Measurements from ENCODE around the gene SLC6A11.

The SLC6A11 gene

DNA sequence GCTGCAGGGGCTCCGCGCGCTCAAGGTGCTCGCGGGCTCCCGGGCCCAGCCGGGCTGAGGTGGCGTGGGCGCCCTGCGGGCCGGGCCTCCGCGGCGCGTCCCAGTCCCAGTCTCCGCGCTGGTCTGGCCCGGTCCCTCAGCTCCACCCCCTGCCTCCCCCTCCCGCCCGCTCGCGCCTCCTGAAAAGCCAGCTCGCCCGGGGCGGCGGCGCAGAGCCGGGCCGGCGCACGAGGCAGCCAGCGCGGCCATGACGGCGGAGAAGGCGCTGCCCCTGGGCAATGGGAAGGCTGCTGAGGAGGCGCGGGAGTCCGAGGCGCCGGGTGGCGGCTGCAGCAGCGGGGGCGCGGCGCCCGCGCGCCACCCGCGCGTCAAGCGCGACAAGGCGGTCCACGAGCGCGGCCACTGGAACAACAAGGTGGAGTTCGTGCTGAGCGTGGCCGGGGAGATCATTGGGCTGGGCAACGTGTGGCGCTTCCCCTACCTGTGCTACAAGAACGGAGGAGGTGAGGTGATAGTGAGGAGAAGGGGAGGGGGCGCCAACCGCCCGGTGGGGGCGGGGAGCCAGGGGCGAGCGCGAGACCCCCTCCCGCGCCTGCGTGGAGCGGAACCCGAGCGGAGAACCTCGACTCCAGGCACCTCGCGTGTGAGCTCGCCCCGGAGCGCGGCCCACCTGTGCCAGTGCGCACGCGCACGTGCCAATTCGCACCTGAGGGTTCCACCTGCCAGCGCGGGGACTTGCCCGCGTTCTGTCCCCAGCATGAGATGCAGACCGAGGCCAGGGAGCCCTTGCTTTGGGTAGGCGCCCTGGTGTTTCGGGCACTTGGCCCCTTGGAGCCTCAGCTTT is at the start of gene SLC6A11:
Gene SLC6A11 (plus strand): TSS at position 210 of the 844 bp plus-strand sequence. CDS start 38 bp downstream, at position 248.
- DNase-seq: no peak

DNA sequence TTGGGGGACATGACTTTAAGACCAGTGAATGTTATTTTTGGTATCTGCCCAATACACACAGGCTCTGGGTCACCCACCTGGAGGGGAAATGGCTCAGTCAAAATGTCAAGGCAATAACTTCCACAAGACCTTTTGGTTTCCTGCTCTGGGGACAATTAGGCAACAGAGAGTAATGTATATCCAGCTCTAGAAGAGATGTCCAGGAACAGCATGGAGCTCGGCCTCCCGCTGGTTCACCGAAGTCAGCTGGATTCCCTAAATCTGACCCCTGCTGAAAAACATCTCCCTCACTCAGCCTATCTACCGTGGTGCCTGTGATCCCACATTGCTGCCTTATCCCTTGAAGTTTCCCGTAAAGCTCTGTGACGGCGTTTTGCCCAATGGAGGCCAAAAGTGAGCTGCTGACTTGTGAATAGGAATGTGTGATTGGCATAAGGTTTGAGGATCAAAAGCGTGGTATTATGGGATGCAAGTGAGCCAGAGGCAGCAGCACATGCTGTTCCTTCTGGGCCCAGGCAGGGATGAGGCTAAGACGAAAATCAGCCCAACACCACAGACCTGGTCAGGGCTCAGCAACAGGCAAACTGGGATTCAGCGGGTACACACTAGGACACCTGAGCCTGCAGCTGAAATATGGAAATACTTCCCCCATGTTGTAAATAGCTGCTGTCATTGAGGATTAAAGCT is 47.2 kb upstream of the SLC6A11 start:
- DNase-seq: no peak

DNA sequence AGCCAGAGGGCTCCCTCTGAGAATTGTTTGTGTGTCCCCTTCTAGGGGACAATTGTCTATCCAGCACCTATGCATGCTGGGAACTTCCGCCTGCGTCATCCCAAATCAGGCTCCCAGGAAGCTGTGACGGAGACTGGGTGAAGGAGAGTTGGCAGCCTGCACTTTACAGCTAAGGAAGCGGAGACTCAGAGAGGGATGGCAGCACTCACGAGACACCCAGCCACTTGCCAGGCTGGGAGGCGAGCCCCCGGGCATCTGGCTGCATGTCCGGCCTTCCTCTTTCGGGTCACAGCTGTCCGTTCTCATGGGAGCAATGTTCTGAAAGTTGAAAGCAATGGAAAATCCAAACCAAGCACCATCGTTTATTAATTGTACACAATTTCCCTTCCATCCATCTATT is 45.5 kb upstream of the SLC6A11 start:
- DNase-seq: no peak

DNA sequence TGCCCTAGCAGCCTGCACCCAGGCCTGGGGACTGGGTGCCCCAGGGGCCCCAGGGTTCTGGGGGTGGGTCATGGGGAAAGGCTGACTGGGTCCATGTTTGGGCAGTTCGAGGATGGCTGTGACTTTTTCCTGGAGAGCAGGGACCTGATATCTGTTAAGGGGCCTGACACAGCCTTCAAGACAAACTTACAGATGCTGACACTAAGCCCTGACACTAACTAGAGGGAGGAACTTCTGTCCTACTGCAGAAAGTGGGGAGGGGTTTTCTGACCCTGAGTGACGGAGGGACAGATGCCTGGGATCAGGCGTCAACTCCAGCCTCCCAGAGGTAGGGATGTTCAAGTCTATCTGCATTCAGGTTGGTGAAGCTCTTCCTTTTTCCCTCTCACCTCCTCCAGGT is 45.0 kb upstream of the SLC6A11 start:
- no peak for DNase-seq

DNA sequence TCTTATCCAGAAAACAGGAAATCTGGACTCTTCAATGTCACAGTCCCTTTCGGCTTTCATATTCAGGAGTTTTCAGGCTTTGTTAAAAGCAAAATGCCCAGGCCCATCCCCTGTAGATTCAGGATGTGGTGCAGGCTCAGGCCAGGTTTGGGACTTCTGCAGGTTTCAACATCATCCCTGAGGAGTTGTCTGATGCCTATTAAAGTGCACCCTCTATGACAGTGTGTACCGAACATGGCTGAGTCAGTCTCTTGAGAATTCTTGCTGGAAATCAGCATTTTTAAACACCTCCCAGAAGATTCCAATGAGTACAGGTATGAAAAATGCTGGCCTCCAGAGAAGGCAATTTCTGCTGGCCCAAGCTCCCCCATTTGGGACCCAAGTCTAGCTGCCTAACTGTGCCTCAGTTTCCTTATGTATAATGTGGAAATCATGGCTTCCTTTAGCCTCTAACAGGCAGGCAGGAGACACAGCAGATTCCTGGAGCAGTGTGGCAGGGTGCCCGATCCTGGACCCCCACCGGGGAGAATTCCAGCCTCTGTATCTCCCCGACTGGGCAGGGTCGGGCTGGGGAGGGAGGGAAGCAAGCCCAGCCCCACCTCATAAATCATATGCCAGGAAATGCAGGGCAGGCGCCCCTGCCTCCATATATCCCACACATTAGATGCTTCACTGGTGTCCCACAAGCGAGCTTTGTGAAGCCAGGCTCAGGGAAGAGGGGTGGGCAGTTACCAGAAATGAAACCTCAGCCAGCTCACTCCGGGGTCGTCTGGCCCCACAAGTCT is 44.4 kb upstream of the SLC6A11 start:
- DNase-seq: no peak

DNA sequence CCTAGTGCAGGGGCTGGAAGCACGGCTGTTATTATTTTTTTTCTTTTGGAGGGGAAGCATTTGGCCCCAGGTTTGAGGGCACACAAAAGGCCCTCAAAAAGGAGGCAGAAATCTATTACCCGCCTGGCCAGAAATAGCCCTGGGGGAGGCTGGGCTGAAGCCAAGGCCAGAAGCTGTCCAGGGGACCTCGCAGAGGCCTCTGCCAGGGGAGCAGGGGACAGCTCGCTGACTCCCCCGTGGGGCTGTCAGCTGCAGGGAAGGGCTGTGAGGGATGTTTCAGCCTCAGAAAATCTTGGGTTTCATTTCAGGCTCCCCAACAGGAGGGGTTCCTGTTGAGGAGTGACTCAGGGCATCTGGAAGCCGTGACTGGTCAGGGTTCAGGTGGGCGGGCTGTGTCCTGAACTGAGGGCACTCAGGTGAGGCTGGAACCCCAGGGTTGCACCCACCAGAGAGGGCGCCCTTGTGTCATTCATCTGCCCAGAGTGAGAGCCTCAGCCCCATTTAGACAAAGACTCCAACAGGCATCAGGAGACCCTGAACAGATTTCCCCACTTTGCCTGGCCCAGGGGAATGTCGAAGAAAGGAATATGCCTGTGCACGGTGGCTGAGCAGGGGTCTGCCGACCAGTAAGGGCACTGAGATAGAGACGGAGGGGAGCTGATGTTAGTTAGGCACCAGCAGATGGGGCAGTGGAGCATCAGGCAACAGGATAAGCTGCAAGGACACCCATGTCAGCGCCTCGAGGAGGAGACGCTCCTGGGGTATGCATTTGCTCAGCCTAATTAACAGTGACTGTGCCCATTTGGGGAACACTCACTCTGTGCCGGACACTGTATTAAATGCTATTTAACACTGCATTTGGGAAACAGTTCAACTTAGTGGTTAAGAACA is 43.5 kb upstream of the SLC6A11 start:
- DNase-seq: peak in 1 of 2 experiments; percentile 7

DNA sequence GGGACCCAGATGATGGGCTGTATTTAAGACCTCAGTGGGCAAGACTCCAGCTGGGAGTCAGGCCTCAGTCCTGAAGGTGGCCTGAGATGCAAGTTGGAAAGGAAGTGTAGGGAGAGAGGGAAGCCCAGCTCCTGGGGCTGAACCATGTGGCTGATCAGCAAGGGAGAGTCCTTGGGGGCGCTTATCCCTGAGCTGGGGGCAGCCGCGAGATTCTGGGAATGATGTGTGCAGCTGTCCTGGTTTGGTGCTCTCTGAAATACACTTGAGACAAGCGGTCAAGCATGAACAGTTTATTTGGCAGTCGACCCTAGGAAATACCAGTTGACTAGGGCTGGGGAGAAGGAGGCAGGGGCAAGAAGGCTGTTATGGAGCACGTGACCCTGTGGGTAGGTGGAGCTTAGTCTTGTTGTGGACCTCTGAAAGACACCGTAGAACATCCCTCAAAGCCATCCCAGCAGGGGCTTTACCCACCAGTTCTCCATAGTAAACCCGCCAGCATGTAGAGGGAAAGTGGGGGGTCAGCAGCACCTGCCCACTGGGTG is 41.8 kb upstream of the SLC6A11 start:
- DNase-seq: no peak

DNA sequence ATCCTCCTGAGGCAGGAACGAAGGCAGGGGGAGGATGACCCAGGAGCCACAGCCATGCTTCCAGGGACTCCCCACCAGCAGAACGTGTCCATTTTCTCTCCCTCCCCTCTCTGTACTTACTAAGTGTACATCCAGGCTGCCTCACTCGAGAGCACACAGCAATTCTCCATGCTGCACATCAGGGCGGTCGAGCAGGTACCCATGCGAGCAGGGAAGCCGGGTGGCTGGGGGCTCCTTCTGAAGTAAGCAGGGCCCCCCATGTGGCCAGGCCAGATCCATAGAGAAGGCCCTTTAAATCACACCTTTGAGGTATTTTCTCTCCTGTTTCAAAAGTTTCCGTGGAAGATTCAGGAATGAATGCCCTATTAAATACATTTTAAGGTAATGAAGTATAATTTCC is 41.2 kb upstream of the SLC6A11 start:
- no peak for DNase-seq

DNA sequence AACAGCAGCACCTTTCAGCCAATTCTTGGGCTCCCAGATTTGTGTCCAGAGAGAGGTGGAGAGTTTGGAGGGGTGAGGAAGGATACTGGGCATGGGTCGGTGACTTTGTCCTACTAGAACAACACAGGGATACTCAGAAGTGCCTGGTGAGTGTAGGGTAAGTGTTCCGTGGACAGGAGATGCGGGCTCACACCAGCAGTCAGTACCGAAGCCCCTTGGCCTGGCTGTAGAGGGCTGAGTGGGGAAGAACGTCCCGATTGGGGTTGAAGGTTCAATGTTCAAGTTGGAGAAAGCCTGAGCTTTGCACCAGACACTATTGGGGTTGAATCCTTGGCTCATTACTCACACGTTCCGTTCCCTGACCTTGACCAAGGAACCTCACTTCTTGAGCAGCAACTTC is 40.8 kb upstream of the SLC6A11 start:
- no peak for DNase-seq

DNA sequence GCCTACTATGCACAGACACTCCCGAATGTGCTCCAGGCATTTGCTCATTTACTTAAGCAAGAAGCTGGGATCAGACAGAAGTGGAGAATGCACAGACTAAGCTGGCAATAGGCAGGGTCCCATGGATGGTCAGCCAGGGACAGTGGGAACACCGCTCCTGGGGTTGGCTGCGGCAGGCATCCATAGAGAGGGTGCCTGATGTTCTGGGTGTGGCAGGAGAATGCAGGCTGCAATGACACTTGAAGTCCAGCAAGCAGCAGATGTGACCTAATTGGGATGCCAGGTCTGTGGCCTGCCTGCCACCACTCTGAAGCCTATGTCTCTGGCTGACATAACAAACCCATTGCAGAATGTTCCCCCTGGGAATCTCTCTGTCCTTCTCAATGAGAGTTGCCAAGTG is 40.2 kb upstream of the SLC6A11 start:
- DNase-seq: no peak

DNA sequence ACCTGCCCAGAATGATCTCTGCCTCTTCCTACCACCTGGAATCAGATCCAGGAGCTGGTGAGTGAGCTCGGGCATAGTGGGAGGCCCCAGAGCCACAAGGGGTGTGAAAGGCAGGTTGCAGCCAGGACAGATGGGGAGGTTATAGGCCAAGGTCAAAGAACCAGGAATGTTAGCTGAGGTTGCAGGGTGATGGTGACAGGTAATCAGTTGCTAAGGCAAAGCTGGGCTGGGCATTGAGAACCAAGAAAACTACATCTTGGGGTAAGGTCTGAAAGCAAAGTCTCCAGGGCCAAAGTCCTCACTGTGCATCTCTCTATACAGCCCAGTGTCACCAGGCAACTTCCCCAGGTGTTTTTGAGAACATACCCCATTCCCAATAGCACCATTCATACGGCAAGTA is 38.4 kb upstream of the SLC6A11 start:
- DNase-seq: no peak

DNA sequence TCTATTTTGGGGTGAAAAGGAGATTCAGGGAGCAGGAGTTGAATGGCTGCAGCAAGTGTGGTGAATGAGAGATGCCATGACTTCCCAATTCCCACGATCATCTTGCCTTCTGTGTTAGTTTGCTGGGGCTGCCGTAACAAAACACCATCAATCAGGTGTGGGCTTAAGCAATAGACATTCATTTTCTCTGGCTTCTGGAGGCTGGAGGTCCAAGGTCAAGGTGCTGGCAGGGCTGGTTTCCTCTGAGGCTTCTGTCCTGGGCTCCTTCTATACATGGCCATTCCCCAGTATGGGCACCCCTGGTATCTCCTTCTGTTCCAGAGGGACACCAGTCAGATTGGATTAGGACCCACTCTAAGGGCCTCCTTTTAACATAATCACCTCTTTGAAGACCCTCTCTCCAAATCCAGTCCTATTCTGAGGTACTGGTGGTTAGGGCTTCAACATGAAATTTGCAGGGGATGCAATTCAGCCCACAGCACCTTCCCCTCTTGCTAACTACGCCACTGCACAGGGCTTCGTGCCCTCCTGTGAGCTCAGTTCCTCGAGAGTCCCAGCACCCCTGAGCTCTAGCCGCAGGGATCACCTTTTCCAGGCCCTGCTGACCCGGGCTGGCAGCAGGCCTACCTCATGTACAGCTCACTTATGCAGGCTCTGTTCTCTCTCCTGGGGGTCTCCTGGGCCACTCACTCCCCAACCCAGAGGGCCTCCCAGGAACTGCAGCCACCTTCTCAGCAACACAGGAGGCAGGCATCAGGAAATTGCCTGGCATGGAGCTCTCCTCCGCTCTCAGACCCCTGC is 37.3 kb upstream of the SLC6A11 start:
- no peak for DNase-seq

DNA sequence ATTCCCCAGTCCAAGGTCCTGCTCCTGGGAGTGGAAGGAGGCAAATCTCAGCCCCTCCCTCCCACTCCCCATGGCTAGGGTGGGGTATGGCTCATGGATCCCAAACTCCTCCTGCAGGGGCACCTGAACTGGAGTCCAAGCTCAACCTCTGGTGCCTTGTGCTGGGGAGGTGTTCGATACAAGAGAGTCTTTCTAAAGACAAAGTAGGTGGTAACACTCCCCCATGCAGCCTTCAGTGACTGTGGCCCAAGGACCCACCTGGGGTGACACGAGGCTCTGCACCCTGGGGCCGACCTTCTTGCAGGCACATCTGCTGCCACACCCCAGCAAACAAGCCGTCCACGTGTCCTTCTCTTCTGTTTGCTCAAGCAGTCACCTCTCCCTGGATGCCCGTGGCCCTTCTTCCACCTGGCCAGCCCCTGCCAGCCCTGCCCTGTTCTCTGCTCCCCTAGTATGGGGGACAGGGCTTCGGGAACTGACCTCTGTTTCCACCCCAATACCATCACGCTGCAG is 36.7 kb upstream of the SLC6A11 start:
- DNase-seq: no peak

DNA sequence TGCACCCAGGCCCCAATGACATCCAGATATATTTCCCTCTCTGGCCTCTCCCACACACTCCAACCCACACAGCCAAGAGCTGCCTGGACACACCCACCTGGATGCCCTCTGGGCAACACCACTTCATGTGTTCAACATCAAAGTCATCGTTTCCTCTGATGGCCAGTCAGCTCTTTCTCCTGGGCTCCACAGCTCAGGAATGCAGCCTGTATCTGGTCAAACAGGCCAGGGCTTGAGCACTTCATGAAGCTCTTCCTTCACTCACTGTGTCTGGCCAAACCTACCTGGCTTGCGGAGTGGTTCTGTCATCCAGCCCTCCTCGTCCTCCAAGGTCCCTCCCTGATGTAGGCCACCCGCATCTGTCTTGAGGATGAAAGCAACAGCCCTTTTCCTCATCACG is 35.8 kb upstream of the SLC6A11 start:
- no peak for DNase-seq

DNA sequence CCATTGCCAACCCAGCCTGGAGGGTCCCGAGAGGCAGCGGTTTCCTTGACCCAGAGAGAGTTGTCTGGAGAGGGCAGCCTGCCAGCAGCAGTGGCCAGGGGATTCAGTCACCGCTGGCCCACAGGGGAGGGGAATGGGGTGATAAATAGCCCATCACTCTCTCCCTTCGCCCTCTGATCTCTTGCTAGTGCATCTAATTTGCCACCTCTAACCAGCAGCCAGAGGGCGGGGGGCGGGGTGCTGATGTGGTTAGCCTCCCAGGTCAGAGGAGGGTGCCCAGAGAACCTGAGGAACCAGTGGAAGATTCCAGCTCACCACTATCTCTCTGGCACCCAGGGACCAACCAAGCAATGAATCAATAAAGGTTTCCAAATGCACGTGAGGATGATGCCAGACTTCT is 35.1 kb upstream of the SLC6A11 start:
- no peak for DNase-seq

DNA sequence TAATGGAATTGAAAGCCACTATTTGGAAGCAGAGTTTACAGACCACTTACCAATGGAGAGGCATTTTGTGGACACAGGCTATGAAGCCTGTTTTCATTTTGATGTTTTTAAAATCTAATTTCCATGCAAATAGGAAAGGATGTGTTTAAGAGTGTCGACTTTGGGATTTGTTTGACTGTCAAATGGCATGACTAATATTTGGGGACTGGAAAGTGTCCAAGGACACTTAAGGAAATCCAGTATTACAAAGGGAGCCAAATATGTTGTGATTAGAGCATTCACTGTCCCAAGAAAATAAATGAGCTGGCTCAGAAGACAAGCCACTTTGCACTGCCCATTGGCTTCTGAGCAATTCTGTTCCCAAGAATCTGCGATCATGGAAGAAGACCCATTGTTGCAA is 34.0 kb upstream of the SLC6A11 start:
- DNase-seq: no peak

DNA sequence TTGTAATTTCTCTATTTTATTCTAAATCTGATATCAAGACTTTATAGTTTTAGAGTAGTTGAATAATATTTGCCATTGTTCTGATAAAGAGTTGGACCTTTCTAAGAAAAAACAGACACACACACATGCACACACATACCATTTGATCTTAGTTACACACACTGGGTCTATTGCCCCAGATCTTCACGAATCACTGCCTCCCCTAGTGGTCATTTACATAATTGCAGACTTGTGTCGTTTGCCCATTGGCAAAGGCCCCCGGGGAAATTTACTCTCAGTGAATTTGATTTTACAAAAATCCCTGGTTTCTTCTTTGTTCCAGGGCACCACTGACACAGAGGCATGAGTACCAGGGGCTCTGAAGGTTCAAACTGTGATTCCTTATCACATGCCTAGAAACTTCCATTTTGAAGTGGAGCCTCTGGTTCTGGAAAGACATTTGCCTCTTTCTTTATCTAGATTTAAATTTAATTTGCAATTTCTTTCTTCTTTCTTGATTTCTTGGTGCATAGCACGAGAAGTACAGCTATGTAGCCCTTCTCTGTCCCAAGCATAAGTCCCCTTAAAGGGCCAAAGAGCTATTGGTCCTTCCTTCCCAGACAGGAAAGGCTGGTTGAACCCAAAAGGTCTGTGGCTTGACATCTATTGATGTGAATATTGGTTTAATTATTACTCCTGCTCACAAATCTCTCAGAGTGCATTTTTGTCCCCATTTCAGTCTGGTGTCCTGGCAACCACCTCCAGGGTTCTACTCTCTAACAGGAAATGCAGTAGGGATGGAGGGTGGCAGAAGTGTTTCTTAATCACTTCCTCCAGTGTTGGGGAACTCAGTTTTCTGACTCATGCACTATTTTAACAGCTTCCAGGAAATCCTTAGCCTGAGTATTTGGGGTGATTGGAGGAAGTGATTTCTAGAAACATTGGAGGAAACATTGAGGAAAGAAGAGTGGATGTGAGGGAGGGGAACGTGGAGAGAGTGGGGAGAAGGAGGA is 32.4 kb upstream of the SLC6A11 start:
- DNase-seq: peak in 1 of 2 experiments; percentile 23

DNA sequence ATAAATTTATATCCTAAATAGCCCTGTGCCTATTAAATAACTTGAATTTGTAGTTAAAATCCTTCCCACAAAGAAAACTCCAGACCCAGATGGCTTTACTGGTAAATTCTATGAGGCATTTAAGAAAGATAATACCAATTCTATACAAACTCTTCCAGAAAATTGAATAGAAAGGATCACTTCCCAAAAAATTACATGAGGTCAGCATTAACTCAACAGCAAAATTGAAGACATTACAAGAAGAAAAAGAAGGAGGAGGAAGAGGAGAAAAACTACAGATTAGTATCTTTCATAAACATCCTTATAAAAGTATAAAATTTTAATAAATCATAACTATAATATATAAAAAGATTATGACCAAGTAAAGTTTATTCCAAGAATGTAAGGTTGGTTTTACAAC is 29.4 kb upstream of the SLC6A11 start:
- no peak for DNase-seq

DNA sequence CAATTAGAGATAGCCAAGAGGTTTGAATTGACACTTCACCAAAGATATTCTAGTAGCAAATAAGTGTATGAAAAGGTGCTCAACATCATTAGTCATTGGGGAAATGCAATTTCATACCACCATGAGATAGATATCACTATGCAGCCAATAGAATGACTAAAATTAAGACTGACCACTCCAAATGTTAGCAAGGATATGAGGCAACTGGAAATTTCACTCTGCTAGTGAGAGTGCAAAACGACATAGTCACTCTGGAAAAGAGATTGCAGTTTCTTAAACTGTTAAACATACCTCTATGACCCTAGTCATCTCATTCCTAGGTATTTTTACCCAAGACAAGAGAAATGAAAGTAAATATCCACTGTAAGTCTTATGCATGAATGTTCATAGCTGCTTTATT is 27.6 kb upstream of the SLC6A11 start:
- DNase-seq: no peak

DNA sequence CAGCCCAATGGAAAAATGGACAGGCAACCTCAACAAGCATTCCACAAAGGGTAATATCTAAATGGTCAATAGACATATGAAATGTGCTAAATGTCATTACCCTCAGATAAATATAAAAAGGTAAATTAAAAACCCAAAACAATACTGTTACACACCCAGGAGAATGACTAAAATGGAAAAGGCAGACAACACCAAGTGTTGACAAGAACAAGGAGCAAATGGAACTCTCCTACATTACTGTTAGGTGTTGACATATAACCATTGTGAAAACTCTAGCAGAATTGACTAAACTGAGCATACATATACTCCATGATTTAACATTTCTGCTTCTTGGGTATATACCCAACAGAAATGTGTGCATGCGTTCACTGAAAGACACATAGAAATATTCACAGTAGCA is 25.3 kb upstream of the SLC6A11 start:
- DNase-seq: no peak
